ENCODE results near the gene MRPS2. TPM values are rescaled to one million over a fixed set of nuclear protein-coding genes. Genes with fewer than 3 reads are reported as not detected.

The MRPS2 gene
- total RNA-seq, 1 donor from 2014 or later, result 50.1 TPM

DNA sequence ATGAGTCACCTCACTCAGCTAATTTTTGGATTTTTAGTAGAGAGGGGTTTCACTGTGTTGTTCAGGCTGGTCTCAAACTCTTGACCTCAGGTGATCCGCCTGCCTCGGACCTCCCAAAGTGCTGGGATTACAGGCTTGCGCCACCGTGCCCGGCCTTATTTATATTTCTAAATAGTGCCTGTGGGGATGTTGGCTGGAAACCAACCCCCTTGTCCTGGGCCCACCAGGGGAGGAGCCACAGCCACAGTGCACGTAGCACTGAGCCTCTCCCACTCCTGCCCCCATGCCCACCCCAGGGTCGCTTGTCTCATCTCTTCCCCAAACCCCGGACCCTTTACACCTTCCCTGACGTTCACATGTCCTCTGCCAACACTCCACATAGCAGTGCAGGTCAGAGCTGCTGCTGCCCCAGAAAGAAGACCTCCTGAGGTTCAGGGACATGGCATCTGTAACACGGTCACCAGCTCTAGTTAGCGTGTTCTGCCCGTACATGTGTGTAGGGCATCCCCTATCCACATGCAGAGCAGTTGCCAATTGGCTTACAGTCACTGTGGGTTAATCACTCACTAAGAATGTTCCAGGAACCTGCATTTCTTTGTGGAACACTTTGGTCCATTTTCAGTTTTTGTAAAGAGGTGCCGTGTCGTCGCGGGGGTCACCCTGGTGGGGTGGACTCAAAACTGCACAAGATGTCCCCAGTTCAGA lies 10.2 kb upstream of the MRPS2 start:
- TF ChIP-seq CTCF (IDR thresholded peaks at IDR 0.05) (no peak), POLR2AphosphoS5 (IDR thresholded peaks at IDR 0.05; ENCODE audit: insufficient read depth in 1 of 2, low read depth in 1 of 2) (no peak), POLR2A (IDR thresholded peaks at IDR 0.05) (no peak)
- no peaks in the 10 kb centered on the region for H3K9me3 ChIP-seq
- H3K27me3 ChIP-seq, result no peaks in the 10 kb centered on the region
- no peak overlapping the region for H3K27ac ChIP-seq
- intact Hi-C loops (cut with DNase I), result no loop called here
- H3K4me1 ChIP-seq, result no peaks in the 10 kb centered on the region
- no peak overlapping the region for H3K4me3 ChIP-seq
- DNase-seq (ENCODE audit: extremely low spot score in 2 of 2), result no peak
- H3K36me3 ChIP-seq, result peaks cover 0 to 11% of the 10 kb centered on the region in 2 donors

DNA sequence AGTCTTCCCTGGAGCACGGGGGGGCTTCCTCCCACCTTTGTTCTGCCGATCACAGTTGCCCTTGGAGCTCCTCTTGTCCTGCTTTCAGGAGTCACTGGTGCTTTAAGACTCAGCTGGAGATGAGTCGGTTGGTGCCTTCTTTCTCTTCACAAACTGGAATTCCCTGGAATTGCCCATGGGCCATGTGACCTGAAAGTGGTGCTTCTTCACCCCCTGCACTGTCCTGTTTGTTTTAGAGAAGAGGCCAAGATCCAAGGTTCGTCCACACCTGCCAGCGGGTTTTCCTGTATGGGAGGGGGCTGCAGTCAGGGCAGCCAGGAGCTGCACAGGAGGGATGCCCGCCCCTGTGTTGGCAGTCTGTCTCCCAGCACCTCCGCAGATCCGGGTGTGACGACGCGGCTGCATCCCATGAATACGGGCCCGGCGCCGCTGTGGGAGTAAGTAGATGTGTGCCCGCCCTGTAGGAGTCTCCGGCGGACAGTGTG lies 9.5 kb upstream of the MRPS2 start:
- DNase-seq (ENCODE audit: extremely low spot score in 2 of 2), result no peak
- TF ChIP-seq POLR2A (IDR thresholded peaks at IDR 0.05) (no peak), POLR2AphosphoS5 (IDR thresholded peaks at IDR 0.05; ENCODE audit: insufficient read depth in 1 of 2, low read depth in 1 of 2) (no peak), CTCF (IDR thresholded peaks at IDR 0.05) (no peak)
- no peaks in the 10 kb centered on the region for H3K27me3 ChIP-seq
- H3K9me3 ChIP-seq, result no peaks in the 10 kb centered on the region
- H3K4me3 ChIP-seq, result no peak overlapping the region
- H3K36me3 ChIP-seq, result peaks cover 0 to 4% of the 10 kb centered on the region in 2 donors
- H3K4me1 ChIP-seq, result no peaks in the 10 kb centered on the region
- intact Hi-C loops (cut with DNase I), result no loop called here
- H3K27ac ChIP-seq, result no peak overlapping the region

GRCh38 chr9:135491764-135492163 lies 8.7 kb upstream of the MRPS2 start:
- DNase-seq (ENCODE audit: extremely low spot score in 2 of 2), result no peak
- H3K27ac ChIP-seq, result no peak overlapping the region
- TF ChIP-seq POLR2AphosphoS5 (IDR thresholded peaks at IDR 0.05; ENCODE audit: insufficient read depth in 1 of 2, low read depth in 1 of 2) (no peak), CTCF (IDR thresholded peaks at IDR 0.05) (no peak), POLR2A (IDR thresholded peaks at IDR 0.05) (no peak)
- no peaks in the 10 kb centered on the region for H3K4me1 ChIP-seq
- intact Hi-C loops (cut with DNase I), result no loop called here
- H3K9me3 ChIP-seq, result no peaks in the 10 kb centered on the region
- H3K4me3 ChIP-seq, result no peak overlapping the region
- H3K36me3 ChIP-seq, result no peaks in the 10 kb centered on the region
- no peaks in the 10 kb centered on the region for H3K27me3 ChIP-seq

DNA sequence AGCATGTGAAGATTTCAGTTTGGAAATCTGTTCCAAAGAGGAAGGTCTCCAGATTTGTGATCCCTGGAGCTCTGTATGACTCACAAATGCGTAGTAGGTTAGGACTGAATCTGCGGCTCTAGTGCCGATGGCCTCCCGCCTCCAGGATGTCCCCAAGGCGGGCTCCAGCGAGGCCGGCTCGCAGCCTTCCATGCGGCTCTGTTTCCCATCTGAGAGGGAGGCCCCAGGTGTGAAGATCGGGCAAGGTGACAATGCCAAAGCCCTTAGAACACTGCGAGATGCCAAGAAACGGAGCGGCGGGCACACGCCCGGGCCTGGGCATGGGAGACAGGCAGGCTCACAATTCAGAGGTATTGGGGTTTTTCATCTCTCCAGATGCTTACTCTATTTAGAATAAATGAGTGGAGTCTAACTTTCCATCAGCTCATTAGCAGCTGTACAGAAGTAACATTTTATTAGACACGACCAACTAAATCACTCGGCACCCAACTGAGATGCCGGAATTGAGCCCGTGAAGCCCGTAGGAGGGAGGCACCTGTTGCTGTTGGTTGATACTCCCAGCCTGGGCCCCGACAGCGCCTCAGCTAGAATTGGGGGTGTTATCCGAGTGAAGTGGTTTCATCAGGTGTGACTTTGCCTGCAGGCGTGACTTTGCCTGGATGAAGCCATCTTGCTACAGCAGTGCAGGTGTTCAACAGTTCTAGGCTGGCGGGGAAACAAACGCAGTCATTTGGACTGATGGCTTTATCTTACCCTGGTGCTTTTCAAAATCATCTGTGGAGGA lies 7.4 kb upstream of the MRPS2 start:
- DNase-seq (ENCODE audit: extremely low spot score in 2 of 2), result no peak
- Histone ChIP-seq H3K4me1 (no peaks in the 10 kb centered on the region), H3K27me3 (no peaks in the 10 kb centered on the region), H3K9me3 (no peaks in the 10 kb centered on the region), H3K4me3 (no peak overlapping the region), H3K36me3 (no peaks in the 10 kb centered on the region), H3K27ac (no peak overlapping the region)
- intact Hi-C loops (cut with DNase I), result no loop called here
- no peak for TF ChIP-seq CTCF (IDR thresholded peaks at IDR 0.05)
- no peak for TF ChIP-seq POLR2AphosphoS5 (IDR thresholded peaks at IDR 0.05; ENCODE audit: insufficient read depth in 1 of 2, low read depth in 1 of 2)
- no peak for TF ChIP-seq POLR2A (IDR thresholded peaks at IDR 0.05)

All from vagina (tissue), 2 donors.